KOPT-K1 (cell line): ENCODE measurements around the gene PIEZO2.

Experiments used
- H3K27ac ChIP-seq: fragments of 200-600 bp; sonication (generic); 2 replicates; pipeline ENCODE4 v1.5.1; 2016; ENCODE audit warnings: antibody characterized with exemption, mild to moderate bottlenecking, low read depth, low read length; ENCODE audit not compliant: poor library complexity, severe bottlenecking
- H3K36me3 ChIP-seq: fragments of 200-600 bp; sonication (generic); 2 replicates; pipeline ENCODE4 v1.5.1; 2017; ENCODE audit warnings: antibody characterized with exemption, mild to moderate bottlenecking, low read length, moderate library complexity; ENCODE audit not compliant: insufficient read depth
- H3K9me3 ChIP-seq: fragments of 200-600 bp; sonication (generic); 2 replicates; pipeline ENCODE4 v1.5.1; 2017; ENCODE audit warnings: antibody characterized with exemption, low read length, mild to moderate bottlenecking; ENCODE audit not compliant: insufficient read depth, poor library complexity, severe bottlenecking

PIEZO2 gene

DNA sequence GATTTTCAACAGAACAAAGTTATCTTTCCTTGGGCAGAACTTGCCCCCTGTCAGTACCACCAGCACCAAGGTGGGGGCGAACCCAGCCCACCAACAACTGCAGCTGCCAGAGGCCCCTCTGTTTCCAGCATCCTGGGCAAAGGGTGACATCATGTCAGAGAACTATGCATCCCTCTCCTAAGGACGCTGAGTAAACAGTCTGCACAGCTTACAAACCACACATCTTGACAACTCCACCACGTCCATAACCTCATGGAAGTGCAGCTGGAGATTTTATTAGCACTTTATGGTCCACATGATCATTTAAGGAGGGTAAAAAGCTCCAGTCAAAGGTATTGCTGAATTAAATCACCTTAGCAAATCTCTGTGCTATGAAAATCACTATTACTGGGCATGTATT, 40.4 kb downstream of the PIEZO2 start:
- Histone ChIP-seq H3K9me3 (no peaks in the 10 kb centered on the region), H3K36me3 (no peaks in the 10 kb centered on the region), H3K27ac (no peak overlapping the region)

DNA sequence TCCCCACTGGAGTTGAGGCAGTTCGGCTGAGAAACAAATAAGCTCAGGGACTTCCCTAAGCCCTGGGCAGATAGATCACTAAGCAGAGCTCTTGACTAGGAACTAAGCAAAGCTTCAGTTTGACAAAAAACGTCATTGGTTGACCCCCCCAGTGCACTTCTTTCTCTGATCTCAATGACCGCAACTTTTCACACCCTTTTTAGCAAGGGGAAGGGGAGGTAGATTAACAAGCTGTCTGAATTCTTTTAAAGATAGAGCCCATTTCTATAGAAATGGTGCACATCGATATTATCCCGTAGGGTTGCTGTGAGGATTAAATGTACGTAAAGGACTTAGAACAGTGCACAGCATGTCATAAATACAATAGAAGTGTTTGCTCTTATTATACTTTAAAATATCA, 42.5 kb downstream of the PIEZO2 start:
- H3K9me3 ChIP-seq = no peaks in the 10 kb centered on the region
- no peak overlapping the region for H3K27ac ChIP-seq
- H3K36me3 ChIP-seq = no peaks in the 10 kb centered on the region

DNA sequence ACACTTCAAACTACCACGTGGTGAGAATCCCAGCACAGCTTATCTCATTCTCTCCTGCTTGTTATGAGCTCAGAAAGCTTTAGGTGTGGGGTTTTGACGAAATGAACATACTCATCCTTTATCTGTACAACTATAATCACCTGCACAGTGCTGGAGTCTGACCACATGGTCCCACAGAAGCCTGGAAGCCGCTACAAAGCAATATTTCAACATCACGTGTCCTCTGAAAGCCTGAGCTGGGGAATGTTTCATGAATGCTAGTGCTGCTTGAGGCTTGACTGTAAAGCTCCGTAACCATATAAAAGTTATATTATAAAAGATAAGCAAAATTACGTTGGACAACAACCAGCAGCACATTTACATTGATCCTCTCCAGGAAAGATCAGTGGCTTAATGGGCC, 43.9 kb downstream of the PIEZO2 start:
- no peaks in the 10 kb centered on the region for H3K36me3 ChIP-seq
- H3K9me3 ChIP-seq = no peaks in the 10 kb centered on the region
- H3K27ac ChIP-seq = no peak overlapping the region

- no peaks in the 10 kb centered on the region for H3K36me3 ChIP-seq
- no peak overlapping the region for H3K27ac ChIP-seq
- no peaks in the 10 kb centered on the region for H3K9me3 ChIP-seq
These were observed 45.1 kb downstream of the PIEZO2 start for GRCh38 chr18:11104307-11104706.

DNA sequence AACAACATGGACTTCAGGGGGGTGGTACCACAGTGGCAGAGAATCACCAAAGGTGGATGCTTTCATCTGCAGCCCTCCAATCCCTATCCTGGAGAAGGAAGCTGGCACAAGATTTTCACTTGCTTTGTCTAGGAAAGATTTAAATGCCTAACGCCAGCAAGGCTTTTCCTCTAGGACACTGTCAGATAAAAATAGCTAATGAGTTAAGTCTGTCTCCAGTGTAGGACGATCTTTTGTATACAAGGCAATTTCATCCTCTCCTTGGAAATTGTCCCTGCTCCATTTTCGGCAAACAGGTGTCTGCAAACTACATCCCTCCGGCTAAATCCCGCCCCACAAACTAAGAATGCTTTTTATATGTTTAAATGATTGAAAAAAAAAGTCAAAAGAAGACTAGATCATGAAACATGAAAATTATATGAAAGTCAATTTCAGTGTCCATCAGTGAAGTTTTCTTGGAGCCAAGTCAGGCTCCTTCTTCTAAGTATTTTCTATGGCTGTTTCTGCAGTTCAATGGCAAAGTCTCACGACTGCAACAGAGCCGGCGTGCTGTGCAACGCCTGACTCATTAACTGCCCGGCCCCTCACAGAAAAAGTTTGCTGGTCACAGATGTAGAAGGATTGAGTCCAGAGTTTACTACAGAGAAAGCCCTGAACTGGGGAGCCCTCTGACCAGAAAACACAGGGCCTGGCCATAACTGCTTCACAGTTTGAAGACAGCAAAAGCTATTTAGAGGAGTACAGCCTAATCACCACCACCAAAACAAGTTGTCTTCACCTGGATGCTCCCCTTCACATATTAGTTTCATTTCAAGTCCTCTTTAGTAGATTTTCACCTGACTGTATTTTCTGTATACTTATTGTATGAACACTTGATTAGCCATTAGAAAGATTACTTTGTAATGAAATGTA, 52.3 kb downstream of the PIEZO2 start:
- Histone ChIP-seq H3K9me3 (no peaks in the 10 kb centered on the region), H3K36me3 (no peaks in the 10 kb centered on the region), H3K27ac (no peak overlapping the region)

DNA sequence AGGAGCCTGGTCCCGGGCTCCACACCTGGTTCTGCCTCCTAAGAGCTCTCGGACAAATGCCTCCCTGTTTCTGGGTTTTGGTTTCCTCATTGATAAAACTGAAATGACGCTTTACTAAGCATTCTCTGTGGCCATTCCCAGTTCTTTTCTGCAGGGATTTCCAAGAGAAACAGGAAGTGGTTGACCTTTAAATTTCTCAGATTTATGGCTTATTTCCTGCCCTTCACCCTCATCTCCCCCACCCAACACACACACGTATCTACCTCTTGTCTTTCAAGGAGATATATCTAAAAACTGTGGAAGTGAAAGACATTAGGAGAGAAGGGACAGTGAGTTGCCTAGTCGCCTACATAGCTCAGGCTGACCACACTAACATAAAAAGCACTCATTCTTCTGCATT, 53.0 kb downstream of the PIEZO2 start:
- H3K36me3 ChIP-seq = no peaks in the 10 kb centered on the region
- no peaks in the 10 kb centered on the region for H3K9me3 ChIP-seq
- no peak overlapping the region for H3K27ac ChIP-seq

GRCh38 chr18:11095674-11096293, 53.6 kb downstream of the PIEZO2 start:
- no peaks in the 10 kb centered on the region for H3K36me3 ChIP-seq
- H3K9me3 ChIP-seq = no peaks in the 10 kb centered on the region
- H3K27ac ChIP-seq = no peak overlapping the region

DNA sequence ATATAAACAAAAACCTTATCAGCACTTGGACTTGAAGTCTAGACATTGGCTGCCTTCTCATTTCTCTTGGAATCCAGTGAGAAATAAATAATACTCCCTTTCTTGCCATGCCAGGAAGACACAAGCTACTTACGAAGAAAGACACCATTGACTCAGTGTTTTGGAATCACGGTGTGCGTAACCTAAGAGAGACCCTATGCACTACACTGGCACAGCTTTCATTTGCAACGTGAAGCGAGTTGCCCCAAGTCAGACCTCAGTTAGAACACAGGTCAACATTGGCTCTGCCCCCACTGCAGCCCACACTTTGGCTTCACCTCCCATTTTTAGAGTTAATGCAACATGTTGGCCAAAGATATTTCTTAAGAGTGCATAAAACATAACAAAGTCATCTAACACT, 54.2 kb downstream of the PIEZO2 start:
- H3K27ac ChIP-seq = no peak overlapping the region
- H3K9me3 ChIP-seq = no peaks in the 10 kb centered on the region
- H3K36me3 ChIP-seq = no peaks in the 10 kb centered on the region

GRCh38 chr18:11091746-11092145, 57.6 kb downstream of the PIEZO2 start:
- H3K9me3 ChIP-seq = no peaks in the 10 kb centered on the region
- no peaks in the 10 kb centered on the region for H3K36me3 ChIP-seq
- no peak overlapping the region for H3K27ac ChIP-seq

DNA sequence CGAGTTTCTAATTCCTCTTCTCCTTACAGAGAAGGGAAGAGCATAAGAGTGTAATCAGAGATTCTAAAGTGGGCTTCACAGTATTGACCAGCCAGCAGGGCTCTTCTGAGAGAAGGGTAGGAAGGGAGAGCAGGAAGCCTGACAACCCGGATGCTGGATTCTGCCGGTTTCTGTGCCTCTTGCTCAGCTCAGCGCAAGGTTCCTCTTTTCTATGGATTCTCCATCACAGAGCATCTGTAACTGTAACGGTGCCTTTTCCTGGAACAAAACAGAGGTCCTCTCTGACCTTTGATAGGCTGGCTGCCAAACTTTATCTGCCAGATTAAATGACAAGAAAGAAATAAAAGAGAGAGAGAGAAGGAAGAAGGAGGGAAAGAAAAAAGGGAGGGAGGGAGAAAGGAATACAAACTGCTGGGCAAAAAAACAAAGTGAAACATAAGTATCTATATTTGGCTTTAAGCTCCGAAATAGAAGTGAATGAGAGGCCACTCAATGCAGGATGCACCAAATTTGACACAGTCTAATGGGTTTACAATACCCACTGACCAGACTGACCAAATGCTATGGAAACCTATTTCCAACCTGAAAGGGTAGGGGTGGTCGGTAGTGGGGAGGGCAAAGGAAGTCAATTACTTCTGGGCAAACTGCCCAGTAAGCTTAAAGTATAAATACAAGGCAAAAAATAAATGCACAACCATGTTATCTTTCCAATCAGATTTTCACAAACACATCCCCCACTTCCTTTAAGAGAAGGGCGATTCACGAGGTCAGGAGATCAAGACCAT, 59.2 kb downstream of the PIEZO2 start:
- H3K9me3 ChIP-seq = no peaks in the 10 kb centered on the region
- H3K36me3 ChIP-seq = no peaks in the 10 kb centered on the region
- H3K27ac ChIP-seq = no peak overlapping the region

GRCh38 chr18:11081009-11081532, 68.3 kb downstream of the PIEZO2 start:
- no peaks in the 10 kb centered on the region for H3K36me3 ChIP-seq
- no peak overlapping the region for H3K27ac ChIP-seq
- H3K9me3 ChIP-seq = no peaks in the 10 kb centered on the region

GRCh38 chr18:11078491-11078890, 70.9 kb downstream of the PIEZO2 start:
- Histone ChIP-seq H3K27ac (no peak overlapping the region), H3K36me3 (no peaks in the 10 kb centered on the region), H3K9me3 (no peaks in the 10 kb centered on the region)

- Histone ChIP-seq H3K9me3 (no peaks in the 10 kb centered on the region), H3K27ac (no peak overlapping the region), H3K36me3 (no peaks in the 10 kb centered on the region)
These were observed 71.7 kb downstream of the PIEZO2 start for GRCh38 chr18:11077548-11078187.

- H3K36me3 ChIP-seq = no peaks in the 10 kb centered on the region
- no peaks in the 10 kb centered on the region for H3K9me3 ChIP-seq
- no peak overlapping the region for H3K27ac ChIP-seq
These were observed 74.5 kb downstream of the PIEZO2 start for GRCh38 chr18:11074889-11075288.

- Histone ChIP-seq H3K27ac (no peak overlapping the region), H3K9me3 (no peaks in the 10 kb centered on the region), H3K36me3 (no peaks in the 10 kb centered on the region)
These were observed 75.4 kb downstream of the PIEZO2 start for GRCh38 chr18:11073971-11074370.
